Neural cell (in vitro differentiated cells): ENCODE results near the gene FOLR3. TPM values are rescaled to one million over a fixed set of nuclear protein-coding genes. Genes with fewer than 3 reads are reported as not detected.

Source experiments
- H2AFZ ChIP-seq: fragments of 200-600, 300-800 bp; sonication (generic), shearing (Covaris generic); 2 replicates; pipeline ENCODE4 v1.6.0; 2014; ENCODE audit warnings: low read depth, mild to moderate bottlenecking, antibody characterized with exemption, low read length, moderate library complexity
- H3F3A ChIP-seq: fragments of 200-600 bp; shearing (Covaris generic); 2 replicates; pipeline ENCODE4 v1.6.1; 2016; ENCODE audit warnings: mild to moderate bottlenecking, moderate library complexity, mixed read lengths, antibody characterized with exemption, low read length; ENCODE audit not compliant: insufficient read depth, poor library complexity, severe bottlenecking
- H3K27ac ChIP-seq: fragments of 200-600, 300-800 bp; sonication (generic), shearing (Covaris generic); 2 replicates; pipeline ENCODE4 v1.5.1; 2014; ENCODE audit warnings: mild to moderate bottlenecking, low read length, moderate library complexity
- H3K27me3 ChIP-seq: fragments of 300-800, 200-600 bp; sonication (generic), shearing (Covaris generic); 2 replicates; pipeline ENCODE4 v1.6.0; 2014; ENCODE audit warnings: mild to moderate bottlenecking, low read depth, low read length, moderate library complexity; ENCODE audit not compliant: insufficient read depth
- H3K36me3 ChIP-seq: fragments of 300-800, 200-600 bp; sonication (generic), shearing (Covaris generic); 2 replicates; pipeline ENCODE4 v1.5.1; 2014; ENCODE audit warnings: mild to moderate bottlenecking, antibody characterized with exemption, low read length, moderate library complexity; ENCODE audit not compliant: insufficient read depth
- H3K4me2 ChIP-seq: fragments of 300-800, 200-600 bp; sonication (generic), shearing (Covaris generic); 2 replicates; pipeline ENCODE4 v1.6.0; 2014; ENCODE audit warnings: mild to moderate bottlenecking, low read length
- H3K4me3 ChIP-seq: fragments of 300-800, 200-600 bp; sonication (generic), shearing (Covaris generic); 2 replicates; pipeline ENCODE4 v1.5.1; 2014; ENCODE audit warnings: mild to moderate bottlenecking, low read length, moderate library complexity
- H3K79me2 ChIP-seq: fragments of 200-600 bp; shearing (Covaris generic); replicated peaks from 2 replicates; pipeline ENCODE4 v1.6.0; 2014; ENCODE audit warnings: mild to moderate bottlenecking, low read length, moderate library complexity; ENCODE audit not compliant: insufficient read depth
- H3K9ac ChIP-seq: fragments of 300-800, 200-600 bp; sonication (generic), shearing (Covaris generic); 2 replicates; pipeline ENCODE4 v1.6.1; 2016; ENCODE audit warnings: mild to moderate bottlenecking, low read length, mixed read lengths
- H3K9me2 ChIP-seq: fragments of 200-600 bp; shearing (Covaris generic); 2 replicates; pipeline ENCODE4 v1.6.1; 2016; ENCODE audit warnings: mild to moderate bottlenecking, low read length, mixed read lengths; ENCODE audit not compliant: insufficient read depth
- H3K9me3 ChIP-seq: fragments of 200-600, 300-800 bp; sonication (generic), shearing (Covaris generic); 2 replicates; pipeline ENCODE4 v1.6.1; 2016; ENCODE audit warnings: mild to moderate bottlenecking, mixed run types, low read length, moderate library complexity, mixed read lengths
- H4K20me1 ChIP-seq: fragments of 200-600 bp; shearing (Covaris generic); 2 replicates; pipeline ENCODE4 v1.6.1; 2016; ENCODE audit warnings: mild to moderate bottlenecking, mixed run types; ENCODE audit not compliant: insufficient read depth
- EP300 ChIP-seq: fragments of 450-650 bp; conservative IDR thresholded peaks from 2 replicates; pipeline ENCODE4 v1.6.1; 2014; ENCODE audit warnings: antibody characterized with exemption, mild to moderate bottlenecking, moderate library complexity; ENCODE audit not compliant: poor library complexity, severe bottlenecking
- EZH2 ChIP-seq: fragments of 200-600, 300-800 bp; shearing (Covaris generic), sonication (generic); IDR thresholded peaks from 2 replicates; pipeline ENCODE4 v1.6.1; 2014; ENCODE audit warnings: antibody characterized with exemption, low read length, borderline replicate concordance, mild to moderate bottlenecking; ENCODE audit not compliant: insufficient read depth, poor library complexity, severe bottlenecking
- MXI1 ChIP-seq: fragments of 450-650 bp; conservative IDR thresholded peaks from 2 replicates; pipeline ENCODE4 v1.6.1; 2014; ENCODE audit warnings: antibody characterized with exemption, mild to moderate bottlenecking; ENCODE audit not compliant: poor library complexity, severe bottlenecking
- POLR2AphosphoS5 ChIP-seq: IDR thresholded peaks from 2 replicates; pipeline ENCODE4 v1.6.1; 2012
- RAD21 ChIP-seq: fragments of 450-650 bp; conservative IDR thresholded peaks from 2 replicates; pipeline ENCODE4 v1.6.1; 2014; ENCODE audit warnings: antibody characterized with exemption, mild to moderate bottlenecking, moderate library complexity
- REST ChIP-seq: IDR thresholded peaks from 2 replicates; pipeline ENCODE4 v1.6.1; 2012; ENCODE audit warnings: borderline replicate concordance
- SMC3 ChIP-seq: fragments of 450-650 bp; conservative IDR thresholded peaks from 2 replicates; pipeline ENCODE4 v1.6.1; 2014; ENCODE audit warnings: antibody characterized with exemption, mild to moderate bottlenecking, moderate library complexity; ENCODE audit not compliant: poor library complexity
- TAF1 ChIP-seq: IDR thresholded peaks from 2 replicates; pipeline ENCODE4 v1.6.1; 2012; ENCODE audit warnings: low read depth
- polyA plus RNA-seq: library from polyadenylated mRNA; depleted of rRNA; stranded (reverse); fragments of >200 nt; gene quantifications from 2 replicates; pipeline ENCODE4 v1.2.3, GENCODE V29; 2014
- TF ChIP-seq, protein P1 (sequence below): fragments of 450-650 bp; IDR thresholded peaks from 2 replicates; pipeline ENCODE4 v1.5.1; 2014; ENCODE audit warnings: antibody characterized with exemption, mild to moderate bottlenecking, moderate library complexity; ENCODE audit not compliant: poor library complexity, severe bottlenecking

Gene FOLR3
- polyA plus RNA-seq, 1 donor from 2014 or later: not detected

GRCh38 chr11:72102162-72102561 lies 33.4 kb upstream of the FOLR3 start:
- Histone ChIP-seq H3K36me3 (no peaks in the 10 kb centered on the region), H3K27ac (peak overlapping the region; percentile 84), H3K9me2 (no peaks in the 10 kb centered on the region), H3K27me3 (no peaks in the 10 kb centered on the region), H3F3A (no peaks in the 10 kb centered on the region), H3K4me2 (peak overlapping the region; percentile 71), H3K79me2 (peaks cover 20% of the 10 kb centered on the region), H2AFZ (no peak overlapping the region), H4K20me1 (no peaks in the 10 kb centered on the region), H3K9ac (peak overlapping the region; percentile 90), H3K9me3 (no peaks in the 10 kb centered on the region), H3K4me3 (peak overlapping the region; percentile 73)
- TF ChIP-seq POLR2AphosphoS5: no peak
- TF ChIP-seq EP300: no peak
- TF ChIP-seq REST: no peak
- TF ChIP-seq TAF1: no peak
- TF ChIP-seq SMC3: no peak
- TF ChIP-seq RAD21: no peak

GRCh38 chr11:72102631-72102945 lies 32.9 kb upstream of the FOLR3 start:
- no peak for TF ChIP-seq EZH2
- TF ChIP-seq, protein P1, sequence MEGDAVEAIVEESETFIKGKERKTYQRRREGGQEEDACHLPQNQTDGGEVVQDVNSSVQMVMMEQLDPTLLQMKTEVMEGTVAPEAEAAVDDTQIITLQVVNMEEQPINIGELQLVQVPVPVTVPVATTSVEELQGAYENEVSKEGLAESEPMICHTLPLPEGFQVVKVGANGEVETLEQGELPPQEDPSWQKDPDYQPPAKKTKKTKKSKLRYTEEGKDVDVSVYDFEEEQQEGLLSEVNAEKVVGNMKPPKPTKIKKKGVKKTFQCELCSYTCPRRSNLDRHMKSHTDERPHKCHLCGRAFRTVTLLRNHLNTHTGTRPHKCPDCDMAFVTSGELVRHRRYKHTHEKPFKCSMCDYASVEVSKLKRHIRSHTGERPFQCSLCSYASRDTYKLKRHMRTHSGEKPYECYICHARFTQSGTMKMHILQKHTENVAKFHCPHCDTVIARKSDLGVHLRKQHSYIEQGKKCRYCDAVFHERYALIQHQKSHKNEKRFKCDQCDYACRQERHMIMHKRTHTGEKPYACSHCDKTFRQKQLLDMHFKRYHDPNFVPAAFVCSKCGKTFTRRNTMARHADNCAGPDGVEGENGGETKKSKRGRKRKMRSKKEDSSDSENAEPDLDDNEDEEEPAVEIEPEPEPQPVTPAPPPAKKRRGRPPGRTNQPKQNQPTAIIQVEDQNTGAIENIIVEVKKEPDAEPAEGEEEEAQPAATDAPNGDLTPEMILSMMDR: no peak
- no peak for TF ChIP-seq TAF1
- TF ChIP-seq EP300: no peak
- TF ChIP-seq SMC3: no peak
- no peak for TF ChIP-seq MXI1
- Histone ChIP-seq H3F3A (no peaks in the 10 kb centered on the region), H3K9me2 (no peaks in the 10 kb centered on the region), H3K4me3 (peak overlapping the region; percentile 73), H3K9ac (peak overlapping the region; percentile 90), H3K27me3 (no peaks in the 10 kb centered on the region), H2AFZ (peak overlapping the region; percentile 53), H3K27ac (peak overlapping the region; percentile 84), H3K79me2 (peaks cover 20% of the 10 kb centered on the region), H3K9me3 (no peaks in the 10 kb centered on the region), H4K20me1 (no peaks in the 10 kb centered on the region), H3K4me2 (peak overlapping the region; percentile 71), H3K36me3 (no peaks in the 10 kb centered on the region)
